Peyer's patch (tissue), 4 donors: Measurements from ENCODE around the gene GREB1L. TPM values are rescaled to one million over a fixed set of nuclear protein-coding genes. Genes with fewer than 3 reads are reported as not detected.
A peak's percentile ranks its signal among the peaks of the same experiment; 100 is the strongest.

Experiments
- DNase-seq, 3 donors: peaks; one replicate each; pipeline ENCODE4 v3.0.0-alpha.2; 2017 to 2019
- H3K27ac ChIP-seq, 4 donors: fragments of 200-600 bp; sonication (generic); one replicate each; pipeline ENCODE4 v1.5.1; 2016 to 2019
- H3K27me3 ChIP-seq, 2 donors: fragments of 200-600 bp; sonication (generic); one replicate each; pipeline ENCODE4 v1.5.1; 2019
- H3K36me3 ChIP-seq, 3 donors: fragments of 200-600 bp; sonication (generic); one replicate each; pipeline ENCODE4 v1.5.1; 2016 to 2019
- H3K4me1 ChIP-seq, 4 donors: fragments of 200-600 bp; sonication (generic); one replicate each; pipeline ENCODE4 v1.5.1; 2016 to 2019
- H3K4me3 ChIP-seq, 4 donors: fragments of 200-600 bp; sonication (generic); 1 replicate in 3 of 4; 2 replicates in 1 of 4; pipeline ENCODE4 v1.5.1; 2016 to 2019; ENCODE audit warnings: mild to moderate bottlenecking in 1 of 4
- H3K9me3 ChIP-seq, 4 donors: fragments of 200-600 bp; sonication (generic); one replicate each; pipeline ENCODE4 v1.5.1; 2016 to 2019; ENCODE audit warnings: mild to moderate bottlenecking in 1 of 4
- POLR2A ChIP-seq, 2 donors: fragments of 450-650 bp; IDR thresholded peaks; one replicate each; pipeline ENCODE4 v1.5.1; 2017; ENCODE audit warnings: antibody characterized with exemption in 2 of 2, mild to moderate bottlenecking in 2 of 2, moderate library complexity in 2 of 2
- total RNA-seq, 4 donors: library from RNA; depleted of rRNA; stranded (reverse); fragments of >200 nt; gene quantifications; one replicate each; pipeline ENCODE4 v1.1.0, GENCODE V29; 2016
- TF ChIP-seq, protein P1 (sequence below), 6 experiments: fragments of 450-650 bp in 4 of 6; fragments of 200-600 bp in 2 of 6; sonication (generic) in 1 of 6; IDR thresholded peaks; one replicate each; pipeline ENCODE4 v1.5.1; 2017 to 2019; ENCODE audit warnings: antibody characterized with exemption in 6 of 6, mild to moderate bottlenecking in 3 of 6, moderate library complexity in 1 of 6

The GREB1L gene
- total RNA-seq, 4 donors from 2014 or later = 0.53 to 3.3 (median 2.8) TPM

DNA sequence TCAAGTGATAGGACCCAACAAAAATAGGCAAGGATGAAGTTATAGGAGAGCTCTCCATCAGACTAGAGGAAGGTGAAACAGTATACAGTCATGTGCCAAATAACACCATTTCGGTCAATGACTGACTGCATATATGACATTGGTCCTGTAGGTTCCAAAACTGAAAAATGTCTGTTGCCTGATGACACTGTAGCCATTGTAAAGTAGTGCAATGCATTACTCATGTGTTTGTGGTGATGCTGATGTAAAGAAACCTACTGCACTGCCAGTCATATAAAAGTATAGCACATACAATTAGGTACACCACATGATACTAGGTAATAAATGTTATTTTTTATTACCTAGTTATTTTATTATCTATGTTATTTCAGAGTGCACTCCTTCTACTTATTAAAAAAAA lies 147.9 kb downstream of the GREB1L start:
- Histone ChIP-seq H3K9me3 (no peaks in the 10 kb centered on the region), H3K4me3 (no peak overlapping the region), H3K27ac (no peak overlapping the region), H3K27me3 (no peaks in the 10 kb centered on the region), H3K4me1 (no peaks in the 10 kb centered on the region), H3K36me3 (no peaks in the 10 kb centered on the region)
- no peak for DNase-seq
- no peak for TF ChIP-seq POLR2A (IDR thresholded peaks at IDR 0.05)
- TF ChIP-seq, protein P1, sequence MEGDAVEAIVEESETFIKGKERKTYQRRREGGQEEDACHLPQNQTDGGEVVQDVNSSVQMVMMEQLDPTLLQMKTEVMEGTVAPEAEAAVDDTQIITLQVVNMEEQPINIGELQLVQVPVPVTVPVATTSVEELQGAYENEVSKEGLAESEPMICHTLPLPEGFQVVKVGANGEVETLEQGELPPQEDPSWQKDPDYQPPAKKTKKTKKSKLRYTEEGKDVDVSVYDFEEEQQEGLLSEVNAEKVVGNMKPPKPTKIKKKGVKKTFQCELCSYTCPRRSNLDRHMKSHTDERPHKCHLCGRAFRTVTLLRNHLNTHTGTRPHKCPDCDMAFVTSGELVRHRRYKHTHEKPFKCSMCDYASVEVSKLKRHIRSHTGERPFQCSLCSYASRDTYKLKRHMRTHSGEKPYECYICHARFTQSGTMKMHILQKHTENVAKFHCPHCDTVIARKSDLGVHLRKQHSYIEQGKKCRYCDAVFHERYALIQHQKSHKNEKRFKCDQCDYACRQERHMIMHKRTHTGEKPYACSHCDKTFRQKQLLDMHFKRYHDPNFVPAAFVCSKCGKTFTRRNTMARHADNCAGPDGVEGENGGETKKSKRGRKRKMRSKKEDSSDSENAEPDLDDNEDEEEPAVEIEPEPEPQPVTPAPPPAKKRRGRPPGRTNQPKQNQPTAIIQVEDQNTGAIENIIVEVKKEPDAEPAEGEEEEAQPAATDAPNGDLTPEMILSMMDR (IDR thresholded peaks at IDR 0.05) = no peak

DNA sequence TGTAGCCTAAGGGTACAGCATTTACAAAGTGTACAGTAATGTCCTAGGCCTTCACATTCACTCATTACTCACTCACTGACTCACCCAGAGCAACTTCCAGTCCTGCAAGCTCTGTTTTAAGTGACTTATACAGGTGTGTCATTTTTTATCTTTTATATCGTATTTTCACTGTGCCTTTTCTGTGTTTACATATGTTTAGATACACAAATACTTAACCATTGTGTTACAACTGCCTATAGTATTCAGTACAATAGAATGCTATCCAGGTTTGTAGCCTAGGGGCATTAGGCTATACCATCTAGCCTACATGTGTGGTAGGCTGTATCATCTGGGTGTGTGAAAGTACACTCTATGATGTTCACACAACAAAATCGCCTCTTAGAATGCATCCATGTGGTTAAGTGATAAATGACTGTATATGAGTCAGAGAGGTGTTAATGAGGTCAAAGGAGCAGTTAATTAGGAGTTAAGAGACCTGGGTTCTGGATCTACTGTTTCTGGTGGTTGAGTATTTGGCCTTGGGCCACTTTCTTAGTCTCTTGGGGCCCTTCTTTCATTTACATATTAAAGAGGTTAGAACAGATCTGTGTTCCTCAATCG lies 149.1 kb downstream of the GREB1L start:
- Histone ChIP-seq H3K4me3 (no peak overlapping the region), H3K27me3 (no peaks in the 10 kb centered on the region), H3K36me3 (no peaks in the 10 kb centered on the region), H3K9me3 (no peaks in the 10 kb centered on the region), H3K27ac (no peak overlapping the region), H3K4me1 (no peaks in the 10 kb centered on the region)
- peak in 1 of 3 donors; percentile 67 for DNase-seq
- no peak for TF ChIP-seq POLR2A (IDR thresholded peaks at IDR 0.05)
- TF ChIP-seq, protein P1 (IDR thresholded peaks at IDR 0.05) = no peak

DNA sequence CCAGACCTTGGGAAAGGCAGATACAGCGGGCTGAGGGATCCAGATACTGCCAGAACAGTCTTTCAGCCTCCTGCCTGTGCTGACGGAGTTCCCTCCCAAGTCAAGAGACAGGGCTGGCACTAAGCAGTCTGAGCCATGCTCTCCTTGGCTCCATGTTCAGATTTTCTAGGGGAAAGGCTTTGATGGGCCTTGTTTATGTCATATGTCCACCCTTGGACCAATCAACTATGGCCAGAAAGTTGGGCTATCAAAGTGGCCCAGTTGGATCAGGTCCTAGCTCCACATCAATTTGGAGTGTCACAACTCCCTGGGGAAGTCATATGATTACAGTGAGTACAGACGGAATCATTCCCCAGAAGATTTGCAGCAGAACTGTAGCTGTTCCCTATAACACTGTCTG lies 152.0 kb downstream of the GREB1L start:
- no peaks in the 10 kb centered on the region for H3K36me3 ChIP-seq
- no peak for DNase-seq
- no peak overlapping the region for H3K4me3 ChIP-seq
- no peak overlapping the region for H3K27ac ChIP-seq
- no peaks in the 10 kb centered on the region for H3K27me3 ChIP-seq
- H3K9me3 ChIP-seq = no peaks in the 10 kb centered on the region
- H3K4me1 ChIP-seq = no peaks in the 10 kb centered on the region
- no peak for TF ChIP-seq POLR2A (IDR thresholded peaks at IDR 0.05)
- TF ChIP-seq, protein P1 (IDR thresholded peaks at IDR 0.05) = no peak

DNA sequence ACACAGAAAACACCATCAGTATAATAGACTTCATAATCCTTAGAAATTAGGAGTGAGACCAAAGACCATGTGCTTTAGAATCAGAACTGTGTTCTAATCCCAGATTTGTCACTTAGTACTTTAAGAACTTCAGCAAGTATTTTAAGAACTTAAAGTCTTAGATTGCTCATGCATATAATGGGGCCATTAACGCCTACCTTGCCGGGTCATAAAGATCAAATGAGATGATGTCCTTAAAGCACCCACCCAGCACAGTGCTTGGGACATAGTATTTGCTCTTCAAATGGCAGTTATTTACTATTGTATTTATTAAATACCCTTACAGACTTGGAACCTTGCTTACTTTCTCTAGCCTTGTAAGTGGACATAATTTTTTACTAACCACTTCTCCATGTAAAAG lies 156.1 kb downstream of the GREB1L start:
- Histone ChIP-seq H3K4me1 (no peaks in the 10 kb centered on the region), H3K27me3 (no peaks in the 10 kb centered on the region), H3K4me3 (no peak overlapping the region), H3K9me3 (no peaks in the 10 kb centered on the region), H3K36me3 (no peaks in the 10 kb centered on the region), H3K27ac (no peak overlapping the region)
- no peak for DNase-seq
- TF ChIP-seq, protein P1 (IDR thresholded peaks at IDR 0.05) = no peak
- TF ChIP-seq POLR2A (IDR thresholded peaks at IDR 0.05) = no peak

DNA sequence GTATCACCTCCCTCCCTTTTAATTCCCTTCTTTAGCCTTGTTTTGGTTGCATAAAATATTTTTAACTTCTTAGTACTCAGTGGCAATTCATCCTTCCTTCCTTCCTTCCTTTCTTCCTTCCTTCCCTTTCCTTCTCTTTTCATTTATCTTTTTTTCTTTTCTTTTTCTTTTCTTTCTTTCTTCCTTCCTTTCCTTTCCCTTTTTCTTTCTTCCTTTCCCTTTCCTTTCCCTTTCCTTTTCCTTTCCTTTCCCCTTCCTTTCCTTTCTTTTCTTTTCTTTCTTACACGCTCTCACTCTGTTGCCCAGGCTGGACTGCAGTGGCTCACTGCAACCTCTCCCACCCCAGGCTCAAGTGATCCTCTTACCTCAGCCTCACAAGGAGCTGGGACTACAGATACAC lies 160.2 kb downstream of the GREB1L start:
- DNase-seq = no peak
- no peaks in the 10 kb centered on the region for H3K36me3 ChIP-seq
- no peak overlapping the region for H3K4me3 ChIP-seq
- H3K9me3 ChIP-seq = no peaks in the 10 kb centered on the region
- TF ChIP-seq, protein P1 (IDR thresholded peaks at IDR 0.05) = no peak
- TF ChIP-seq POLR2A (IDR thresholded peaks at IDR 0.05) = no peak
- no peaks in the 10 kb centered on the region for H3K4me1 ChIP-seq
- no peak overlapping the region for H3K27ac ChIP-seq
- H3K27me3 ChIP-seq = no peaks in the 10 kb centered on the region

DNA sequence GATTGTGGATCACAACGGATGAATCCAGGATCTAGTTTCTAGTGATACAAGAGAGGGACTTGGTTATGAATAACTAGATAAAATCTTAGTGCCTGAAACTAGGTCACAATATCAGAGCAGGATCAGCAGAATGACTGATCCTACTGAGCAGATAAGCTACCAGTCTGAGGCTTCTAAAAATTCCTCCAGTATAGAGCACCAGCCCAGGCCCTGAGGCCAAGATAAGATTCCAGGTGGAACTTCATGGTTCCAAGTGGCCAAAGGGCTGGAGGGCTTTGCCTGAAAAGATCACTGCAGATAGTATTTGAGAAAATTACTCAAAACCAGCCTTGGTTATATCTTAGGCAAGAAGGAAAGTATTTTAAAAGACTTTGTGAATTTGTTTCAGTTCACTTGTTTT lies 162.4 kb downstream of the GREB1L start:
- Histone ChIP-seq H3K36me3 (no peaks in the 10 kb centered on the region), H3K27me3 (no peaks in the 10 kb centered on the region), H3K4me1 (no peaks in the 10 kb centered on the region), H3K4me3 (no peak overlapping the region), H3K9me3 (no peaks in the 10 kb centered on the region), H3K27ac (no peak overlapping the region)
- no peak for TF ChIP-seq POLR2A (IDR thresholded peaks at IDR 0.05)
- TF ChIP-seq, protein P1 (IDR thresholded peaks at IDR 0.05) = no peak
- DNase-seq = no peak
